HepG2 (cell line): ENCODE measurements around the gene TRPV2. TPM values are rescaled to one million over a fixed set of nuclear protein-coding genes. Genes with fewer than 3 reads are reported as not detected.

ENCODE experiments used
- BHLHE40 ChIP-seq: IDR thresholded peaks from 2 replicates; pipeline ENCODE4 v1.6.1; 2011; ENCODE audit warnings: low read length, improper control_type of control experiment
- CCDC6 ChIP-seq: sonication (generic); formaldehyde crosslinking; IDR thresholded peaks from 2 replicates; pipeline ENCODE4 v1.8.1; 2022; ENCODE audit warnings: mild to moderate bottlenecking, missing genetic modification reagents, moderate library complexity
- CEBPZ ChIP-seq: IDR thresholded peaks from 2 replicates; pipeline ENCODE4 v1.6.1; 2012; ENCODE audit warnings: low read length, improper control_type of control experiment
- CTCF ChIP-seq: sonication (generic); formaldehyde crosslinking; IDR thresholded peaks from 2 replicates; pipeline ENCODE4 v1.5.0; 2020; ENCODE audit warnings: mild to moderate bottlenecking, missing genetic modification reagents, moderate library complexity
- FOXA3 ChIP-seq: IDR thresholded peaks from 2 replicates; pipeline ENCODE4 v1.6.1; 2016; ENCODE audit warnings: missing genetic modification reagents, missing compliant biosample characterization
- FOXK1 ChIP-seq: sonication (generic); formaldehyde crosslinking; IDR thresholded peaks from 2 replicates; pipeline ENCODE4 v1.4.0; 2020; ENCODE audit warnings: low read depth, missing genetic modification reagents, borderline replicate concordance
- KDM5A ChIP-seq: fragments of 200-600 bp; sonication (generic); IDR thresholded peaks from 2 replicates; pipeline ENCODE4 v1.7.0; 2018; ENCODE audit warnings: antibody characterized with exemption, mild to moderate bottlenecking, low read length, borderline replicate concordance
- MED8 ChIP-seq: sonication (generic); formaldehyde crosslinking; IDR thresholded peaks from 2 replicates; pipeline ENCODE4 v1.8.1; 2023; ENCODE audit warnings: mild to moderate bottlenecking, missing genetic modification reagents; ENCODE audit not compliant: insufficient replicate concordance
- PHF8 ChIP-seq: sonication (generic); formaldehyde crosslinking; IDR thresholded peaks from 2 replicates; pipeline ENCODE4 v1.5.0; 2020; ENCODE audit warnings: missing genetic modification reagents
- SATB2 ChIP-seq: sonication (generic); formaldehyde crosslinking; IDR thresholded peaks from 2 replicates; pipeline ENCODE4 v1.5.0; 2020; ENCODE audit warnings: missing genetic modification reagents
- SIN3A ChIP-seq: IDR thresholded peaks from 2 replicates; pipeline ENCODE4 v1.6.1; 2011; ENCODE audit warnings: low read depth, mild to moderate bottlenecking, control low read depth, low read length, borderline replicate concordance
- SOX6 ChIP-seq, 2 experiments: fragments of 450-650 bp in 1 of 2; sonication (generic) in 1 of 2; formaldehyde crosslinking in 1 of 2; IDR thresholded peaks; 2 replicates each; pipeline versions ENCODE4 v1.4.0 to v1.6.1; 2017 to 2020; ENCODE audit warnings: antibody characterized with exemption in 1 of 2, mild to moderate bottlenecking in 1 of 2, missing genetic modification reagents in 1 of 2
- THYN1 ChIP-seq: sonication (generic); formaldehyde crosslinking; IDR thresholded peaks from 2 replicates; pipeline ENCODE4 v1.8.1; 2023; ENCODE audit warnings: low read depth, mild to moderate bottlenecking, moderate library complexity, missing genetic modification reagents, borderline replicate concordance
- U2AF2 ChIP-seq: fragments of 200-400 bp; formaldehyde crosslinking; IDR thresholded peaks from 2 replicates; pipeline ENCODE4 v1.6.1; 2017; ENCODE audit warnings: low read depth, mild to moderate bottlenecking, low read length
- ZFP62 ChIP-seq: sonication (generic); formaldehyde crosslinking; IDR thresholded peaks from 2 replicates; pipeline ENCODE4 v1.4.0; 2020; ENCODE audit warnings: missing genetic modification reagents
- ZNF547 ChIP-seq: sonication (generic); formaldehyde crosslinking; IDR thresholded peaks from 2 replicates; pipeline ENCODE4 v1.5.1; 2020; ENCODE audit warnings: mild to moderate bottlenecking, missing genetic modification reagents
- ZNF652 ChIP-seq: IDR thresholded peaks from 2 replicates; pipeline ENCODE4 v1.6.1; 2016; ENCODE audit warnings: low read depth, borderline replicate concordance
- polyA plus RNA-seq, 8 experiments: library from polyadenylated mRNA; depleted of rRNA in 3 of 8; stranded (reverse) in 7 of 8; unstranded in 1 of 8; fragments of >200 nt; fragmentation: Illumina TruSeq in 4 of 8; extraction: Trizol in 4 of 8; gene quantifications; 2 replicates each; pipeline versions ENCODE4 v1.2.1 to v1.2.3, GENCODE V29; 2011 to 2016; ENCODE audit warnings: low read depth in 4 of 8, missing spikeins in 1 of 8, mixed read lengths in 1 of 8; ENCODE audit not compliant: insufficient read depth in 1 of 8
- total RNA-seq, 5 experiments: library from RNA; depleted of rRNA; stranded (reverse); fragments of >200 nt; fragmentation: Illumina TruSeq; extraction: Trizol; gene quantifications; 2 replicates each; pipeline ENCODE4 v1.2.3, GENCODE V29; 2016; ENCODE audit warnings: low read depth in 1 of 5
- TF ChIP-seq, protein P1 (sequence below): IDR thresholded peaks from 2 replicates; pipeline ENCODE4 v1.6.1; 2016; ENCODE audit warnings: control low read depth
- TF ChIP-seq, protein P2 (sequence below): sonication (generic); formaldehyde crosslinking; IDR thresholded peaks from 2 replicates; pipeline ENCODE4 v1.4.0; 2020; ENCODE audit warnings: mild to moderate bottlenecking, missing genetic modification reagents
- TF ChIP-seq, protein P3 (sequence below): sonication (generic); formaldehyde crosslinking; IDR thresholded peaks from 2 replicates; pipeline ENCODE4 v1.4.0; 2020; ENCODE audit warnings: missing genetic modification reagents; ENCODE audit errors: not compliant biosample characterization

TRPV2 gene
- total and polyA plus RNA-seq, 2 of the 13 experiments (the other 11 are each of a cell fraction or from before 2014, with no cell fraction given), result 13.6 to 21.3 TPM

DNA sequence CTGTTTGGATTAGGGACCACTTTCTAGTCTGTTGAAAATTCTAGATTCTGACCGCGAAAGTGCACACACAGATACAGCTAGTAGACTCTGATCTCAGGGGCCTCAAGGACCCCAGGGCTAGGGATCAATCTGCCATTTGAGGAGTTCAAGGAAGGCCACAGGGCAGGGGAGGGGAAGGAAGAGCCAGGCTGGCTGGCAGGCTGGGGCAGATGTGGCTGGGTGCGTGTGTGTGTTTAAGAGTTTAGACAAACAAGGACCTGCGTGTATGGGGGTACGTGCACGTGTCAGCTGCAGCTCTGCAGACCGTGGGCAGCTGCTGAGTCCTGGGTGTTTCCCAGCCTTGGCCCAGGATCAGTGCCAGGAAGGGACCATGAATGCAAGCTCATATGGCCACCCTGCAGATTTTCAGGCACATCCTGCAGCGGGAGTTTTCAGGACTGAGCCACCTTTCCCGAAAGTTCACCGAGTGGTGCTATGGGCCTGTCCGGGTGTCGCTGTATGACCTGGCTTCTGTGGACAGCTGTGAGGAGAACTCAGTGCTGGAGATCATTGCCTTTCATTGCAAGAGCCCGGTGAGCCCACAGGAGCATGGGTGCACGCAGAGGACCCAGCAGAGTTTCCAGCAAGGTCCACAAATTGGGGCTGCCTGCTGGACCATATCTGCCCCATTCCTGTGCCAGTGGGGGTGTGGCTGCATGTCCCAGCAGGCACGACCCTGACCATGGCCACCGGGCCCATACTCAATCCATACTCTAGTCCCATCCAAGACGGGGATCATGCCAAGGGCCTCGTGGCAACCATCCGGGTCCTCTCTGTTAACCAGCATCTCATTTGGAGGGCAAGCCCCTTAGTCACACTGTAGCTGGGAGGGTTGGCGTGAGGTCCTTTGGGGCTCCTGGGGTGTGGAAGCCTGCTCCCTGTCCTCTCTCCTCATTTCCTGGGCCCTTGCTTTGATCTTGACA lies 10.6 kb downstream of the TRPV2 start (continued):
- TF ChIP-seq CTCF (no peak; the same call in 1 of the 2 replicates), MED8 (CRISPR knock-in tag) (no peak), U2AF2 (no peak), CCDC6 (CRISPR knock-in tag) (no peak), PHF8 (CRISPR knock-in tag) (no peak), ZNF547 (CRISPR knock-in tag) (no peak), SIN3A (no peak), SOX6 (IDR thresholded peaks at IDR 0.05) (no peak), SOX6 (CRISPR knock-in tag; IDR thresholded peaks at IDR 0.05) (0 out of 2 replicates have a peak, but pooled peaks have one; percentile 66), FOXA3 (CRISPR knock-in tag) (peak; percentile 74), SATB2 (CRISPR knock-in tag) (no peak), THYN1 (CRISPR knock-in tag) (no peak), BHLHE40 (peak; percentile 93), KDM5A (no peak), ZNF652 (CRISPR knock-in tag) (no peak), ZFP62 (CRISPR knock-in tag) (no peak), CEBPZ (no peak), FOXK1 (CRISPR knock-in tag) (no peak)
- TF ChIP-seq, protein P1, sequence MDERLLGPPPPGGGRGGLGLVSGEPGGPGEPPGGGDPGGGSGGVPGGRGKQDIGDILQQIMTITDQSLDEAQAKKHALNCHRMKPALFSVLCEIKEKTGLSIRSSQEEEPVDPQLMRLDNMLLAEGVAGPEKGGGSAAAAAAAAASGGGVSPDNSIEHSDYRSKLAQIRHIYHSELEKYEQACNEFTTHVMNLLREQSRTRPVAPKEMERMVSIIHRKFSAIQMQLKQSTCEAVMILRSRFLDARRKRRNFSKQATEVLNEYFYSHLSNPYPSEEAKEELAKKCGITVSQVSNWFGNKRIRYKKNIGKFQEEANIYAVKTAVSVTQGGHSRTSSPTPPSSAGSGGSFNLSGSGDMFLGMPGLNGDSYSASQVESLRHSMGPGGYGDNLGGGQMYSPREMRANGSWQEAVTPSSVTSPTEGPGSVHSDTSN (CRISPR knock-in tag), result no peak
- TF ChIP-seq, protein P2, sequence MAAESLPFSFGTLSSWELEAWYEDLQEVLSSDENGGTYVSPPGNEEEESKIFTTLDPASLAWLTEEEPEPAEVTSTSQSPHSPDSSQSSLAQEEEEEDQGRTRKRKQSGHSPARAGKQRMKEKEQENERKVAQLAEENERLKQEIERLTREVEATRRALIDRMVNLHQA (CRISPR knock-in tag), result no peak
- TF ChIP-seq, protein P3, sequence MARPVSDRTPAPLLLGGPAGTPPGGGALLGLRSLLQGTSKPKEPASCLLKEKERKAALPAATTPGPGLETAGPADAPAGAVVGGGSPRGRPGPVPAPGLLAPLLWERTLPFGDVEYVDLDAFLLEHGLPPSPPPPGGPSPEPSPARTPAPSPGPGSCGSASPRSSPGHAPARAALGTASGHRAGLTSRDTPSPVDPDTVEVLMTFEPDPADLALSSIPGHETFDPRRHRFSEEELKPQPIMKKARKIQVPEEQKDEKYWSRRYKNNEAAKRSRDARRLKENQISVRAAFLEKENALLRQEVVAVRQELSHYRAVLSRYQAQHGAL (CRISPR knock-in tag), result no peak
